SK-N-DZ (cell line): ENCODE measurements around the gene URB1.

Experiments used
- DNase-seq: peaks from one replicate; pipeline ENCODE4 v3.0.0-alpha.2; 2015; ENCODE audit warnings: low spot score

Gene URB1

GRCh38 chr21:32346951-32347350 is 45.9 kb downstream of the URB1 start:
- DNase-seq = no peak

DNA sequence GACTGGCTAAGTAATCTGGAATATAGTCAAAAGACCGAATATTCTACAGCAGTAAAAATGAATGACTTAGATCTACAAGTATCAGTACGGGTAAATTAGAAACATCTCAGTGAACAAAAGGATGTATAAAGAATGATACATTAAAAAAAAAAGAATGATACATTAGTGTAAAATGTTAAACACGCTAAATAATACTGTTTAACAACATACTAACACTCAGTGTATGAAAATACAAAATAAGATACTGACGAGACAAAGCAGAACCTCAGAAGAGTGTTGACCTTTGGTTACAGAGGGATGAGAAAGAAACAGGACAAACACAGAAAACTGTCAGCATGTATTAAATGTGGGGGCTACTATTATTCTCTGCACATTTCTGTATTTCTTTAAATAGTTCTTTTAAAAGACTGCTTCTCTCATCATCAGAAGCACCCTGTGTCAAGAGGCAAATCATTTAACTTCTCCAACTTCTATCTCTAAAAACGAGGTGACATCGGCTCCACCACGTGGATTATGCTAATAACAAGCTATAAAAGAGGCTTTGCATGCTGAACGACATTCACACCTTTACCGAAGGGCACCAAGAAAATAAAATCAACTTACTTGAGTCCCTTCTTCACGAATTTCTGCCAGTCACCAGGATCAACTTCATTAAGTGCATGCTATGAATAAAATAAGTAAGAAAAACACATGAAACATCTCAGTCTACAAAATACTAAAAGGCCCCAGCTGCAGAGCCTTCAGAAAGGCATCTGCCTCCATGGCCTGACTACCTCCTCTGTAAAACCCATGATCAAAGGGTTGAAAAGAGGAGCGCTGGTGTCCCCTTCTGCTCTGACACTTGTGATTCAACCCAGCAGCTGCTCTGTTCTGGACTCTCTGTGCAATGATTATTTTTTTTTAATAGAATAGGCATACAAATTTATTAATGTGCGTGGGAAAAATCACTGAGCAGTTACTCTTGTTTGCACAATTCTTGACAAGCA is 51.7 kb downstream of the URB1 start:
- no peak for DNase-seq

GRCh38 chr21:32338209-32338921 is 54.4 kb downstream of the URB1 start:
- no peak for DNase-seq

- DNase-seq = no peak
These were observed 55.6 kb downstream of the URB1 start for GRCh38 chr21:32337206-32337605.

DNA sequence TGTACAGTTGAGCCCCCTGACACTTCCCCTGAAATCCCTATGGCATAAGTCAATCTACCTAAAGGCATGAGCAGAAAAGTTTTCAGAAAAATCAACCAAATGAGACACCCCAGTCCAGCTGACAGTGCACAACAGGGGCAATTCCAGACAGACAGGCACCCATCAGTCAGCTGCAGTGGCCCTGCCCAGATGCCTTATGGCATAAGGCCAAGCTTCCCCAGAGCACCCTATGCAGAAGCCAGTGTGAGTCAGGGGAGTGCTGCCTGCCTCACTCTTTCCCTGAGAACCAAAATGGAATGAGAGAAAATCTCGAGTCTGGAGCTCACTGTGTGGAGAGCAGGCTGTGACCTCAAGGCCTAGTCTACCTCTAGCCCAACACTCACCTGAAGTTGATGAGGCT is 56.1 kb downstream of the URB1 start:
- no peak for DNase-seq

DNA sequence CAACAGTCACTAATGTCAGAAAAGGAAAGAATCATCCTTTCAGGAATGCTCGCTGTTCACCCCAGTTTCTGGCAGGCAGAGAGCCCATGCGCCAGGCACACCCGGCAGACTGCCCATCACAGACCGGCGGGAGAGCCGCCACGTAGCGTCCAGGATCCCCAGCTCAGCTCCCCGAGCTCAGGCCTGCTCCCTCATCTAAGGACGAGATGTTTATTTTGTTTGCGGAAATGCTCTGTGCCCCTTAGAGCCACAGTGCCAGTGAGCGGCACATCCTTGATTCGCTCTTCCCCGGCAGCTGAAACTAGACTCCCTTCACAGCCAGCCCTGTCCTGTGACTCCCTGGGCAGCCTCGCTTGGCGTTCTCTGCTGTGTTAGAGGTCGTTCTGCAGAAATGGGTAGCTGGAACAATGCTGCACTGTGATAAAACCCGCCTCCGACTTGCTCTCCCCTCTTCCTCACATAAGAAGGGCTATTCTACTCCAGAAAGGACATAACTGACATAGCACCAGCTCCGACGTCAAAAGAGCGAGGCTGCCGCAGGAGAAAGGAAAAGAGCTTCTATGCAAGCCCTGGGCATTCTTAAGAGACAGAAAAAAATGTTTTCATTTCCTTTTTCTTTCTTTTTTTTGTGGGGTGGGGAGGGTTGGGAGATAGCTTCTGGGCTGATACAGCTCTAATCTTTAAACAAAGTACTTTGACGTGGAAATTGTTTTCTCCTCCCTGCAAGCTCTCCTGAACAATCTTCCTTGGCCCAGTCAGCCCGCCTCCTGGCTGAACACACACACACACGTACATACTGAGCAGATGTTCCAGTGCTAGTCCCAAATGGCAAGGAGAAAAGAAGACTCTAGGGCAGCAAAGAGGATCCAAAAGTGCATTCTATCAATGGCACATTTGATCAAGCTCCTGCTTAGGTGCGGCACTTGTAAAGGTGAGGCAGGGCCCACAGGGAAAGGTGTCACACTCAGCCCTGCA is 56.9 kb downstream of the URB1 start:
- DNase-seq = no peak

DNA sequence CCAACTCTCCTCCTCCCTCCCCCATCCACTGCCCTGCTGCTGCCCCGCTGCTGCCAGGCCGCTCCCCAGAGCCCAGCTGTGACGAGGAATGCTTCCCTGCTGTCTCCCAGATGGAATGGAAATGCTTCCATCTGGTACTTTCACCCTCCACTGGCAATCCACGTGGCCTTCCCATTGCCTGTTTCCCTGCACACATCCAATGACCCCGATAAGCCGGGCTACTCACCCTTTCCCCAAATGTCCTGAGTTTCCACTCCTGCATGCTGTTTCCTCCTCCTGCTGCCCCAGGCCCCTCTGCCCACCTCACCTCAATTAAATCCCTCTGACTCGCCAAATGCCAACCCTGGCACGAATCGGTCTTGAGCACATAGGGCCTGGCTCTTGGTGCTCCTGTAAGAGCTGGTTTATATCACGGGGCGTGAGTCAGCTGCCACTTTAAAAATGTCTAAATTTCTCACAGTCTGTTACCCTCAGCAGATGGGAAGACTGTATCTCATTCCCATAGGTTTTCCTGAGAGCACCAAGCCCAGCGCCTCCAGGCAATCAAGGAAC is 57.8 kb downstream of the URB1 start:
- no peak for DNase-seq

- no peak for DNase-seq
These were observed 58.7 kb downstream of the URB1 start for GRCh38 chr21:32333953-32334673.

- no peak for DNase-seq
These were observed 60.3 kb downstream of the URB1 start for GRCh38 chr21:32332463-32332951.

- DNase-seq = no peak
These were observed 61.1 kb downstream of the URB1 start for GRCh38 chr21:32331444-32332305.

DNA sequence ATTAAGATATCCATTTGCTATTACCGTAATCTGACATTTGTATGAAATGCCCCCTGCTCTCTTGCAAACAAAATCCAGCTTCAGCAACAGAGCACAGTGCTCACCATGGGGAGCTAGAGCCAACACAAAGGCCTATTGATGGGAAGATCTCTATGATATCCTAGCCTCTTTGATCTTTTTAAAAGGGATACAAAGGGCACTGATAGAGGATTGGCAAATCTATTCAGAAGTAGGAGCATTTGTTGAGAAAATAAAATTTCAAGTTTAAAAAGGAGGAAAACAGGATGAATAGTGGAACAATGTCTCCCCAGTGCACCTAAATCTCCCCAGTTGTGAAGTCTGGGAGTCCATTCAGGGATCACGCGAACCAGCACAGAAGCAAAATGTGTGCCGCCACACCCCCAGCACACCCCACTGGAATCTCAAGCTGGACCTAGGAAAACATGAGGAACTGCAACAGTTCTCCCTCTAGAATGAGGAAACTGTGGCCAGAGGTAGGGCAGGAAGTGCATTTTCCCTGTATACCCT is 62.0 kb downstream of the URB1 start:
- no peak for DNase-seq

GRCh38 chr21:32329776-32330175 is 63.0 kb downstream of the URB1 start:
- DNase-seq = no peak

GRCh38 chr21:32329331-32329730 is 63.5 kb downstream of the URB1 start:
- DNase-seq = no peak

- no peak for DNase-seq
These were observed 64.2 kb downstream of the URB1 start for GRCh38 chr21:32328595-32328994.

DNA sequence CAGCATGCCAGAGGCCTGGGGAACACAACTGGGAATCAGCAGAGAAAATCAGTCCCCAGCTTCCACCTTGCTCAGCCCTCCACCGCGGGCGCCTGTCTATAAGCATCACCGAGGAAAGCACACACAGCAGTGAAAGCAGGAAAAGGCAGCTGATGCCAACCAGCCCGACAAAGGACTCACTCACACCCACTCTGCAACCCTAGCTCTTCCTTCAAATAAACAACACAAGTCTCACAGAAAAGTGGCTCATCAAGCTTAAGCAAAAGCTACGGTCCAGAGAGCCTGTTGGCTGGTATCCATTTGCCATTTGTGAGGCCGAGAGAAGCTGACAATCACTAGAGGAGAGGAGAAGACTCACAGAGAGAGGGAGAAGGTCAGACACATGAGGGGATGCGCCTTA is 67.1 kb downstream of the URB1 start:
- no peak for DNase-seq

GRCh38 chr21:32322676-32323075 is 70.1 kb downstream of the URB1 start:
- DNase-seq = no peak

- no peak for DNase-seq
These were observed 70.7 kb downstream of the URB1 start for GRCh38 chr21:32322103-32322502.

DNA sequence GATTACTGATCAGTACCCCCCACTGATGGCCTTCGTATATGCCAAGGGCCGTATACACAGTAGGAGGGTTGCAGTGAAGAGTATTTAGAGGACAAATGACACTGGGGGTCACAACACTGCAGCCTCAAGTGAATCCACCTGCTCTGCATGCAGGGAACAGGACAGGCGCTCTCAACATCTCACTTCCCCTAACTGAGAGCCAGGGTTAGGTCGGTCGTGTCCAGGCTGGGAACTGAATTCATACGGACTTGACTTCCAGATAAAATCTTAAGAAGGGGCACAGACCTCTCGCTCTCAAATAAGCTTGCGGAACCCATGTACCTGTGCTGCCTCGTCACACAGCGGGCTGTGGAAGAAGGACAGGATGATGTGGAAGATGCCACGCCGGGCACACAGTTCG is 71.3 kb downstream of the URB1 start:
- no peak for DNase-seq

- DNase-seq = no peak
These were observed 72.1 kb downstream of the URB1 start for GRCh38 chr21:32320726-32321125.
